ENCODE data around the gene FBXO2.

FBXO2 gene

GRCh38 chr1:11651017-11651416, 3.2 kb downstream of the FBXO2 start:
- H3K27ac ChIP-seq, result no peak overlapping the region
- TF ChIP-seq CTCF (conservative IDR thresholded peaks at IDR 0.05) (no peak), ZFX (IDR thresholded peaks at IDR 0.05) (no peak)

- no peak for TF ChIP-seq ZFX (IDR thresholded peaks at IDR 0.05)
- no peak for TF ChIP-seq CTCF (conservative IDR thresholded peaks at IDR 0.05)
- no peak overlapping the region for H3K27ac ChIP-seq
Observed at GRCh38 chr1:11650331-11650991, 3.8 kb downstream of the FBXO2 start.

GRCh38 chr1:11649624-11650330, 4.5 kb downstream of the FBXO2 start:
- H3K27ac ChIP-seq, result no peak overlapping the region
- TF ChIP-seq ZFX (IDR thresholded peaks at IDR 0.05), result no peak
- TF ChIP-seq CTCF (conservative IDR thresholded peaks at IDR 0.05), result no peak

- H3K27ac ChIP-seq, result no peak overlapping the region
- no peak for TF ChIP-seq ZFX (IDR thresholded peaks at IDR 0.05)
- no peak for TF ChIP-seq CTCF (conservative IDR thresholded peaks at IDR 0.05)
Observed at GRCh38 chr1:11649237-11649623, 5.0 kb downstream of the FBXO2 start.

GRCh38 chr1:11648732-11649158, 5.5 kb downstream of the FBXO2 start:
- TF ChIP-seq CTCF (conservative IDR thresholded peaks at IDR 0.05), result no peak
- no peak for TF ChIP-seq ZFX (IDR thresholded peaks at IDR 0.05)
- H3K27ac ChIP-seq, result no peak overlapping the region

- TF ChIP-seq ZFX (IDR thresholded peaks at IDR 0.05) (no peak), CTCF (conservative IDR thresholded peaks at IDR 0.05) (no peak)
- H3K27ac ChIP-seq, result no peak overlapping the region
Observed at GRCh38 chr1:11648039-11648438, 6.2 kb downstream of the FBXO2 start.

GRCh38 chr1:11647333-11647732, 6.9 kb downstream of the FBXO2 start:
- TF ChIP-seq ZFX (IDR thresholded peaks at IDR 0.05) (no peak), CTCF (conservative IDR thresholded peaks at IDR 0.05) (no peak)
- H3K27ac ChIP-seq, result no peak overlapping the region
